Ammon's horn (tissue), 1 donor: ENCODE results near the gene PAK5.

Experiments
- DNase-seq: peaks from one replicate; pipeline ENCODE4 v3.0.0-alpha.2; 2016; ENCODE audit warnings: low spot score

PAK5 gene

DNA sequence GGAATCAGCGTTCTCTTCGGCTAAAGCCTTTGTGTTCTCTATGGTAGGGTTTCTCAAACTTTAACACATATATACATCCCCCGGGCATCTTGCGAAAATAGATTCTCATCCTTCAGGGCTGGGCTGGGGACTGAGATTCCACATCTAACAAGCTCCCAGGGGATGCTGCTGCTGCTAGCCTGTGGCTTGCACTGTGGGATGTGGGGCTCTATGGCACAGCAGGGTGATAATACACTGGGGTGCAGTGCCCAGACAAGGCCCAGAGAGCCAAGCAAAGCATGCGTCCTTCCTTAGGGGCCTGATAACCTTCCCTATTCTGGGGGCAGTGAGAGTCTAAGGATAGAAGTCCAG, 222.4 kb downstream of the PAK5 start:
- DNase-seq, result no peak

DNA sequence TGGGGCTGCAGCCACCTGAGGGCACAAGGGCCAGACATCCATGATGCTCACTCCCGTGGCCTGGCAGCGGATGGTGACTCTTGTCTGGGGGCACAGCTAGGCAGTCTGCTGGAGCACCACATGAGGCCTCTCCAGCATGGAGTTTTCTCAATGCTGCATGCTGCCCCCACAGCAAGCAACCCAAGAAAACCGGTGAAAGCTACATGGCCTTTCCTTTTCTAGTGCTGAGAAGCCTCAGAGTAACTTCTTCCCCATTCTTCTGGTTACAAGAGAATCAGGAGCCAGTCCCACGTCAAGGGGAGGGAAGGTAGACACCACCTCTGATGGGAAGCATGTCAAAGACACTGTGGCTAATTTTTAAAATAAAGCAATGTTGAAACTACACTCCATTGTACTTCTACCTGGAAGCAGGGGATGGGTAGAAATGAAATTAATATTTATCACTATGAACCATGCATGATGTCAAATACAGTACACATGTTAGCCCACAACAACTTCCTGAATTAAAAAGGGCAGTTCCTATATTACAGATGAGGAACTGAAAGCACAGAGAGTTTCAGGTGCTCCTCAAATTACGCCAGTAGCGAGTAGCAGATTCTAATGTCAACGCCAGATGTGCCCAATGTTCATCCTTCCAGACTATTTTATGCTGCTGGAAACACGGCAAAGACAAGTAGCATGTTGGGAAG, 223.0 kb downstream of the PAK5 start:
- no peak for DNase-seq

DNA sequence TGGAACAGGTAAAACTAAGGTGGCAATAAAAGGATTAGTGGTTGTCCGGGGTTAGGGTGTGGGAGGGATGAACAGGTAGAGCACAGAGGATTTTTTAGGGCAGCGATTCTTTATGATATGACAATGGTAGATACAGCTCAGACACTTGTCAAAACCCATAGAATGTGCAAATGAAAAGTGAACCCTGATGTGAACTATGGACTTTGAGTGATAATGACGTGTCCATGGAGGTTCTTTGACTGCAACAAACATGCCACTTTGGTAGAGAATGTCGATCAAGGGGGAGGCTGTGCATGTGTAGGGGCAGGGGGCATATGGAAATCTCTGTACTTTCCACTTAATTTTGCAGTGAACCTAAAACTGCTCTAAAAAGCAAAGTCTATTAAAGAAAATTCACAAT, 223.8 kb downstream of the PAK5 start:
- no peak for DNase-seq

DNA sequence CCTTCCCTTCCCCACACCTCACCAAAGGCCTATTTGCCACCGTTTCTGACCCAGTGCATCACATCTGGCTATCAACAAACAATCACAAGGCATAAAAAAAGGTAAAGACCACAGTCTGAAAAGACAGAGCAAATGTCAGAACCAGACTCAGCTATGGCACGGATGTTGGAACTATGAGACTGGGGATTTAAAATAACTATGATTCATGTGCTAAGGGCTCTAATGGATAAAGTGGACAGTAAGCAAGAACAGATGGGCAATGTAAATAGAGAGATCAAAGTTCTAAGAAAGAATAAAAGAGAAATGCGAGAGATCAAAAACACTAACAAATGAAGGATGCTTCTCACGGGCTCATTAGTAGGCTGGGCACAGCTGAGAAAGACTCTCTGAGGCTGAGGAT, 225.0 kb downstream of the PAK5 start:
- no peak for DNase-seq

DNA sequence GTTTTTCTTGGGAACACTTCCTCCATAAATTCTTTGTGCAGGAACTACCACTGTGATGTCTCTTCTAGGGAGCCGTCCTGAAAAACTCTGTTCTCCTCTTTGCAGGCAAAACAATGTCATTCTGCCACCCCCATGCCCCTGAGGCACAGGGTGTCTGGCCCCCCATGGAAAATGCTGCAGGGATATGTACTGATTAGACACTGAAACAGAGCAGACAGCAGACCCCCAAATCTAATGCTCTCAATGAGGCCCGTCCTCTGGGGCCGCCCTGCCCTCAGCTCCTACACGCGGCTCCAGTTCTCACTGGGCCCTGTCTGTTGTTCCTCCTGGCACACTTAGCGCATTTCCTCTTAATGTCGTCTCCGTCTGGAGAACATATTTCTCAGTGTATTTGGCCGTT, 227.0 kb downstream of the PAK5 start:
- DNase-seq, result no peak

DNA sequence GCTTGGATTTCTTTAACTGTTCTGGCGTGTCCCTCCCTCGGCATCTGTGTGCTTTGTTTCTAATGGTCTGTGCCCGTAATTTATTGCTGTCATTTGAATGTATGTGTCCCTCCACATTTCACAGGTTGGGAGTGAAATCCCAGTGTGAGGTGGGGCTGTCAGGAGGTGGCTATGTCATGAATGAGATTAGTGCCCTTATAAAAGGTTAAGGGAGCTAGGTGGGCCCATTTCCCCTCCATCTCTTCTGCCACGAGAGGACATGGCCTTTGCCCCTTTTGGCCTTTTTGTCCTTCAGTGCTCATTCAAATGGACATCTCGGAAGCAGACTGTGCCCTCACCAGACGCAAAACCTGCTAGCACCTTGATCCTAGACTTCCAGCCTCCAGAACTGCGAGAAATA, 228.2 kb downstream of the PAK5 start:
- no peak for DNase-seq

DNA sequence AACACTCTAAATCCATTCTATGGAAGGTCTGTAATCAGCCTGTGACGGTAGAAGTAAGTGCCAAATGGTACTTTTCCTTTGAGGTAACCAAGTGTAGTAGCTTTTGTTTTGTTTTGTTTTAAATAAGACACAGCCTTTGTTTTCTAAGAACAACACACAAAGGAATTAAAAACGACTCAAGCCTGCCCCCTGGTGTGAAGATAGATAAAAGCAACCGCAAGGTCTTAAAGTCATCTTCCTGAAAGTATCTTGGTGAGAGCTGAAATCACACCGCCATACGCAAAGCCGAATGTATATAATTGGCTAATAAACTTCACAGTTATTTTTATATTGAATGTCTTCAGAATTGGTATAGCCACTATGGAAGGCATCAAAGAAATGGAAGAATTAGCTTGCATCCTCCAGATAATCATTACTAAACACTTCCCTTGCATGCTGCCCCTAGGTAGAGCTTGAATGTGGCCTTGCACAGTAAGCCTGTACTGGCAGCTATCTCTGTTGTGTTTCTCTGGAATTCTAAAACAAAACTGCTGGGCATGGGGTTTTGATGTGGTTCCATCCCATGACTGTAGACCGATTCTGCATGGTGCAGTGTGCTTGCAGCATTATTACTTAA, 228.9 kb downstream of the PAK5 start:
- peak; percentile 72 for DNase-seq

DNA sequence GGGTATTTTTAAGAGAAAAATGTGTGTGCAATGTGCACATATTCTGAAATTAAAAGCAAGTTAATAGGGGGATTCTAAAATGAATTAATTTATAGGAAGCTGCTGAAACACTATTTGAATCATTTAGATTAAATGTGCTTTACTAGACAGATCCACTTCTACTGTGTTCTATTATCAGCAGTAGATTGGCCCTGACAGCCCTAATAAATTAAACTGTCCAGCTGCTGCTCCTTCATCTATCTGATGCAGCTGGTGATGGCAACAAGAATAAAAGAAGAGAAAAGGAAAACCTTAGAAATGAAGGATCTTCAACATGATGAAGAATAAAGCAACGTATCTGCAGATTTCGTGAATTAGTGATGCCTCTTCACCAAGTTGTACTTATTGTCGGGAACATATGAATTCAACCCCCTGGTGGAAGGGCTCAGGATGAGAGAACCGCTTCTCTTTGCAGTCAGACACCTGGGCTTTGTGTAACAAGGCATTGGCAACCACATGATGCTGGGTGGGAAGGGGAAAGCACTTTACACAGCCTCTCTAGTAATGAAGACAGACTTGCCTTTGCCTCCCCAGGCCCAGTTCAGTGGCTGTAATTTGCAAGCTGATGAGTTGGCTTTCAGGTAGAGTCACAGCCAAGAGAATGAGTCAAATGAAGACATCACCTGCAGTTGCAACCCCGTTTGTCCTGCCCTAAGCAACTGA, 230.1 kb downstream of the PAK5 start:
- DNase-seq, result no peak

DNA sequence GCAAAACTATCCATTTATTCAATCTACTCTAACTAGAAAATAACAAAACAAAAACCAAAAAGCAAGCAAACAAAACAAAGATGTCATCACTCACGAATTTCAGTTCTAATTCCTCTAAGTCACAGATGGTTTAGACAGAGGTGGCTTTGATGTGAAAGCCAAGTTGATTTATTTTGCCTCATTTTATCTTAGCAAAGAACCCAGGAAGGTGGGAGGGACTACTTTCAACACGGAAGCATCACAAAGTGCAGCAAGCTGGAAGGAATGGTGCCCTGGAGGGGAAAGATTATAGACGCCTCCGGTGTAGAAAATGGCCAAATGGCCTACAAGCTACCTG, 236.1 kb downstream of the PAK5 start:
- DNase-seq, result no peak

DNA sequence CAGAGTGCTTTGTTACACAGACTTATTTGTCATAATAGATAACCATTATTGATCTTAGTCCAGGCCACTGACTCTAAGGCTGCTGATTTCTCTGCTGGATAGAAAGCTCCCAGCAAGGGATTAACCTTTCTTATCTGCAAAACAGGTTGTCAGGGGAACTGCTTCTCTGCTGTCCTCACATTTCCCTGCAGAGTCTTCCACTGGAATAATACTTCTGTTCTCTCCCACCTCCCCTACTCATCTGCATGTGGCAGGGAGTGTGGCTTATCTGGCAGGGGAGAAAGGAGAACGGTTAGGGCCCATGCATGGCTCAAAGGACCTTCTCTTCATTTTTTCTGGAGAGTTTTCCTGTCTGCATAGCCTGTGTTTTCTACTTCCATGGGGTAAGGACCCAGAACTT, 238.3 kb downstream of the PAK5 start:
- no peak for DNase-seq

DNA sequence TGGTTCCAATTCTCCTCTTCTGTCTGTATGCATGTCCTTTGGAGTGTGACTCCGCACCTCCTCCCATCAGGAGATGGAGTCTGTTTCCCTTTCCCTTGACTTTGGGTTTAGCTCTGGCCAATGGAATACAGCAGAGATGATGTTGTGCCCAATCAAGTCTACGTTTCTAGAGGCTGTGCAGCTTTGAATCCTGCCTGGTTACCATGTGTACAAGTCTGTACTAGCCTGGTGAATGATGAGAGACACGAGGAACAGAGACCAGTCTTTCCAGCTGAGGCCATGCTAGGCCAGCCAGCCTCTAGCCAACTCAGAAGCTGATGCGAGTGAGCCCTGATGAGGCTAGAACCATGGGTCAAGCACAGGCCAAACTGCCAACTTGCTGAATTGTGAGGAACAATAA, 241.3 kb downstream of the PAK5 start:
- no peak for DNase-seq

DNA sequence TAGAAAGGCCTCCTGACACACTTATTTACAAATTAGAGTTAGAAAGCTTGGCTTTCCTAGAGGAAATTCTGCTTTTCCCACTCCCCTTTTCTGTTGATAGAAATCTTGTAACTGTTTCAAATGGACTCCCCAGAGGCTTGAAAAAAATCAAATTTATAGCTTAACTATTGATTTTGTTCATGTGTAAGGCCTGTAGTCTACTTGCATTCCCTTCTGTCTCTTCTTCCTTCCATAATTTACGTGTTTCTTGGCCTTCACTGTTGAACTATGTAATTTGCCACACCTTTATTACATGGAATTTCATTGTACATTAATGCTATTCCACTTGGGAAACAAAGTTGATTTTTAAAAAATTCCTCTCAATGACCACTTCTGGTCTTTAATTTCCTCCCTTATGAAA, 243.1 kb downstream of the PAK5 start:
- no peak for DNase-seq

DNA sequence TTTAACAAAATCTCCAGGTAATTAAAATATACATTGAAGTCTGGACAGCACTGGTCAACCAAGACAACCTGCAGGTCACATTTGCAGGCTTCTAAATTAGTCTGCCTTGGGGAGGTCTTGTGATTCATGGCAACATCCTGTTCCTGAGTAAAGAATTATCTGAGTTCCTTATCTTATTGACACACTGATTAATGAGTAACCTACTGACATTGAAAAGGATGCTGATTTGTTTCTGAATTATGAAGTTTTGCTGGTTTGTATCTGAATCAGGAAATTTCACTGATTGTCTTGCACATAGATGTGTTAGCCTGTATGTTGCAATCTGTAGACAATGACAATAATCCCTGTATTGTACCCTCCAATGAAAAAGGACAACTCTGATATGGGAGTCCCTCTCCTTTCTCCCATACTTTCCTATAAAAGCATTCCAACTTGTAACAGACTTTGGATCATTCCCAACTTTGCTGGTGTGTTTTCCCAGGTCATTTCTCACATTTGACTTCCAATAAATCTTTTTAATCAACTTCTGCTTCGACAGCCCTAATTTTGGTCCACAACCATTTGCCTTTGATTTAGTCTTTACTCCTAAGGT, 244.5 kb downstream of the PAK5 start:
- DNase-seq, result no peak

DNA sequence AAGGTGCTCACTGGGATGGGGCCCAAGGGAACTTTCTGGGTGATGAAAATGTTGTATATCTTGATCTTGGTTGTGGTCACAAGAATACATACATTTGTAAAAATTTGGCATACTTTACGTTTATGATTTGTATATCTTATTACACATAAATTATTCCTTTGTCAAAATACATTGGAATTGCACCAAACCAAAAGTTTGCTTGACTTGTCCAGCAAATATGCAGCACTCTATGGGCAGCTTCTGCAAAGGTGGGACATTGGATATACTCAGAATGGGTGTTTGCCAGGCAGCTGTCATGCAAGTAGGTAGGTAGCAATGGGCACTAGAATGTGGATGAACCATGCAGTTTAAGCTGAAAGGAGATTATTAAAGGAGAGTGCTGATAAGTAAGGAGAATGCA, 246.5 kb downstream of the PAK5 start:
- no peak for DNase-seq

DNA sequence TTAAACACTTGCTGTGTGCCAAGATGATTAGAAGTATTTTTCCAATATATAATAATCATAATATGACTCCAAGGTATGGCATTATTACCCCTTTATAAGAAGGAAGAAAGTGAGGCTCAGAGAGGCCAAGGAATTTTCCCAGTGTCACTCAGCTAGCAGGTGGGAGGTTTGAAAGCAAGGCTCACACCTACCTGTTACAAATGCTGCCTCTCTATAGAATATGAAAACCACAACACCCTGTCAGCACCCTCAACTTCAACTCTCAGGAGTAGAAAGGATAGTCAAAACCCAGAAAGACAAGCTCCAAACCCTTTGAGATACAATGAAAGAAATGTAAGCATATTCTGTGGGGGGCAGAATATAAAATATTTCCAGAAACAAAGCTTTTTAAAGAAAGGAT, 247.8 kb downstream of the PAK5 start:
- no peak for DNase-seq

DNA sequence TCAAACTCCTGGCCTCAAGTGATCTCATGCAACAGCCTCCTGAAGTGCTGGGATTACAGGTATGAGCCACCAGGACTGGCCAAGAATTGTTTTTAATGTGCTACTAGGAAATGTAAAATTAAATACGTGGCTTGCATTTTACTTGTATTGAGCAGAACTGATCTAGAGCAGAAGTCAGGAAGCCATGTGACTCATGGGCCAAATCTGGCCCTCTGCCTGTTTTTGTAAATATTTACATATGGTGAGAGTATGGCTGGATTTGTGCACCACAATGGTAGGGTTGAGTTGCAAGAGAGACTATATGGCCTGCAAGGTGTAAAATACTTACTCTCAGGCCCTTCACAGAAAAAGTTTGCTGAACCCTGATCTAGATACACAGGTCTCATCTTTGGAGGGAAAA, 248.7 kb downstream of the PAK5 start:
- DNase-seq, result no peak

DNA sequence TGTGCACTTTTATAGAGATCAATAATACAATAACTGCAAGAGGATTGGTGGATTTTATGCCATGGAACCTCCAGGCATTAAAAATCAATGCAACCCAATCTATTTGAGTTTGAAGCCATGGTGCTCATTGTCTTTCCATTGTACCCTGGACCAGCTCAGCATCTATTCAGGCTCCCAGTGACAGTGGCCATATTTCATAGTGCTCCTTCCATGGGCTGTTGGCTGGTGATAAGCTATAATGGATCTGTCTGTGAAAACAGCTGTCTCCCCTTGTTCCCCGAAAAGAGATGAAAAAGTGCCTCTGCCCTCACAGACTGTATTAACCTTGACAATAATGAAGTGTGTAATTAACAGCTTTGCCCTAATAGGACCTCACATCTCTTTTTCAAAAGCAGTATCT, 250.2 kb downstream of the PAK5 start:
- DNase-seq, result no peak

DNA sequence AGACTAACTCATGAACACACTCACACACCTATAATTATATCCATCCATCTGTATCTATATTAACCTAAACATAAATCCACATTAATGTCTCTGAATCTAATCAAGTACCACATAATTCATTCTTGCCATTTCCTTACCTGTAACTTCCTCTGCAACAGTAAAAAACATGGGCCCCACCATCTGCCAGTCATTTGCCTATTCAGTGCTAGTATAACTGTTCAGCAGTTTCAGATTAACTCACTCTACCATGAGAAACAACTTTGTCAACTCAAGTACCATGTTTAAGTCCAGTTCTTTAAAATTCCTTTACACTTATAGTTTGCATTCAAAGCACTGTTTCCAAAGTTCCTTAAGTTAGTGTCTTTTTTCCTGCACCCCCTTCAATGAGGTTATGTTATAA, 255.7 kb downstream of the PAK5 start:
- DNase-seq, result no peak

DNA sequence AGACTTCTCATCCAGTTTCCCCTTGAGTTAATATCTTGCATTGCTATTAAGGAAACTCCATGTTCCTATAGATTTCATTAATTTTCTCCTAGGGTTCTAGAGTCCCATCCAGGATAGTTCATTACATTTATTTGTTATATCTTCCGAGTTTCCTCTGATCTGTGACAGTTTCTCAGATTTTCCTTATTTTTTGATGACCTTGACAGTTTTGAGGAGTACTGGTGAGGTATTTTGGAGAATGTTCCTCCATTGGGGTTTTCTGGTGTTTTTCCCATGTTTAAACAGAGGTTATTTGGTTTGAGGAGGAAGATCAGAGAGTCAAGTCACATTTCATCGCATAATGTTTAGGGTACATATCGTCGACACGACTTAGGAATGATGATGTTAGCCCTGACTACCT, 256.7 kb downstream of the PAK5 start:
- DNase-seq, result no peak

DNA sequence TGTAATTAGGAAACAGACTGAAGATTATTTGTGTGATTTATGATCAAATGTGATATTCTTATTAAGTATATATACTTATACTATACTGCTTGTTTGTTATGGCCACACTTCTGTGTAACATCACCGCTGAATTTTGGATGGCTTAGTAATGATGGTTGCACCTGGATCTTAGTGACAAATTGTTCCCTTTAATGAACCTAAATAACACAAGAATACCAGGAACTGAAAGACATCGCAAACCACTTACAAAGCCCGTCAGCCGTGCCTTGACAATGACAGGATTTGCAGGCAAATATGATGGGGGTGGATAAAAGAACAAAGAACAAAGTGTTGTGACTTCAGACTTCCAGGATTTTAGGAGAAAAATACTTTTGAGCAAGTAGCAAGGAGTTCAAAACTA, 257.4 kb downstream of the PAK5 start:
- DNase-seq, result no peak

DNA sequence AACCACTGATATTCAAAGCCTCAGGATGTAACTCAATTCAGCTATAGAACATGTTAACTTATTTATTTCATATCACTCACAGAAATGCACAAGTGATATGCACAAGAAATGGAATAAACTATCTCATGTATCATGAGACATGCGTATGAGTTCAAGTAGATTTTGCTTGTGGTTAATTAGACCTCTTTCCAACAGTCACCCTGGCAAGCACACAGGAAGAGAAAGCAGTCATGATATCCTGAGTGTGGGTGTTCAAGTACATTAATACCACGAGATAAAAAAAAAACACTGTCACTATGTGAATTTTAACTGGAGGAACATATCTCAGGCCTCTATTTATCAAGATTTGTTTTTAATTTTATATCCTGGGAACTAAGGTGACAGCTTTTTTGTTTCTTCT, 260.3 kb downstream of the PAK5 start:
- no peak for DNase-seq

DNA sequence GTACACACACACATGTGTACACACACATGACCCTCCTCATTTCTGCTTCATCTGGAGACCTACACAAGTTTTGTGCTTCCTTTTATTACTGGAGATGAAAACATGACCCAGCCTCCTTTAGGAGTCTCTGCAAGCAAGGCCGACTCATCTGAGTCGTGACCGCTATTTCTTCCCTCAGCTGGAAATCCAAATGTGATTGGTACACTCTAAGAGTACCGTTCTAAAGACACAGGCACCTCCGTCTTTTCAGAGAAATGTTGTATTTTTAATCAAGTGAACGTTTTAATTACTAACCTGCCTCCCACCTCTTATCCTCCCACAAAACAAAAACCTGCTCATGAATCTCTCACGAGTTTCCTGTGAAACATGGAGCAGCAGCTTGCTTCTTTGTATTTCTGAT, 261.5 kb downstream of the PAK5 start:
- no peak for DNase-seq

DNA sequence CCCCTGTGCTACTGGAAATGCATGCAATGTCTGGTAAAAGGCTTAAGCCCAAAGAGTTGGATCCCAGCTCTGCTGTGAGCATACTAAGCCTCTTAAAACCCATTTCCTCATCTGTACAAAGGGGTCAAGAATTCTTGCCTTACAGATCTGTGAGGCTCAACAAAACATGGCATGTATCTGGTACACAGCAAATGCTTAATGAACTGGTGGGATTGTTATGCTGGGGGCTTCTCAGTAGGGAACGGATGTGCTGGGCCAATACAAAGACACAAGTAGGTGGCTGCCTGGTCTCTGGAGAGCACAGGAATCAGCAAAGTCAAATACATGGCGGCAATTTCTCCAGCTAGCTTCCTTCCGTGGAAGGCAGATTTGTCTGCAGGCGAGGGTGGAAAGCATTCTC, 262.2 kb downstream of the PAK5 start:
- no peak for DNase-seq

DNA sequence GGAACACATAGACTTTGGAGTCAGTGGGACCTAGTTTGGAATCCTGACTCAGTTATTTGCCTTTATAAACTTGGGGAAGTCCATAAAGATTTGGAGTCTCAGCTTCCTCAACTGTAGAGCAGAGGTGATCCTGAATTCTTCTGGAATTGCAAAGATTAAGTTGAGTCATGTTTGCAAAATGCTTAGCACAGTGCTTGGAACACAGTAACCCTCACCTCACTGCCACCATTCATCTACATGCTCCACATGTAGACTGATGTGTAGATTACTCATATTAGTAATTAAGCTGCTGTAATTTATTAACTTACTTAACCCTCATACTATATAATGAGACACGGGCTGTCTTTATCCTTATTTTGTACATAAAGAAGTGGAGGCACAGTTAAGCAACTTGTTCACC, 263.0 kb downstream of the PAK5 start:
- DNase-seq, result no peak
